H9 (cell line): ENCODE results near the gene TSPAN3. TPM values are rescaled to one million over a fixed set of nuclear protein-coding genes. Genes with fewer than 3 reads are reported as not detected.

ENCODE experiments used
- DNase-seq: peaks from one replicate; pipeline ENCODE4 v3.0.0-alpha.2; 2017
- H2AFZ ChIP-seq: one replicate; pipeline ENCODE4 v1.6.1; 2013; ENCODE audit warnings: mild to moderate bottlenecking, low read length, control low read depth, moderate library complexity
- H2AK5ac ChIP-seq: 2 replicates; pipeline ENCODE4 v1.6.1; 2013; ENCODE audit warnings: low read length, control low read depth, mixed read lengths; ENCODE audit not compliant: insufficient read length
- H2BK120ac ChIP-seq: one replicate; pipeline ENCODE4 v1.6.1; 2013; ENCODE audit warnings: low read depth, mild to moderate bottlenecking, low read length, control low read depth, inconsistent platforms; ENCODE audit not compliant: poor library complexity, severe bottlenecking
- H2BK12ac ChIP-seq: 2 replicates; pipeline ENCODE4 v1.6.1; 2013; ENCODE audit warnings: low read length, control low read depth, mixed read lengths, low read depth; ENCODE audit not compliant: insufficient read length
- H2BK15ac ChIP-seq: 2 replicates; pipeline ENCODE4 v1.6.1; 2013; ENCODE audit warnings: low read depth, low read length, control low read depth
- H2BK20ac ChIP-seq: one replicate; pipeline ENCODE4 v1.6.1; 2013; ENCODE audit warnings: low read depth, mild to moderate bottlenecking, low read length, control low read depth, inconsistent platforms; ENCODE audit not compliant: poor library complexity, severe bottlenecking
- H2BK5ac ChIP-seq: 2 replicates; pipeline ENCODE4 v1.6.1; 2013; ENCODE audit warnings: low read length, control low read depth, mixed read lengths; ENCODE audit not compliant: insufficient read length
- H3K14ac ChIP-seq: 2 replicates; pipeline ENCODE4 v1.6.1; 2013; ENCODE audit warnings: low read length, control low read depth; ENCODE audit not compliant: insufficient read depth
- H3K18ac ChIP-seq: 2 replicates; pipeline ENCODE4 v1.6.1; 2013; ENCODE audit warnings: low read depth, mild to moderate bottlenecking, mixed read lengths, low read length, control low read depth; ENCODE audit not compliant: insufficient read length
- H3K23ac ChIP-seq: 2 replicates; pipeline ENCODE4 v1.6.1; 2013; ENCODE audit warnings: low read length, control low read depth, mixed read lengths, low read depth; ENCODE audit not compliant: insufficient read length
- H3K23me2 ChIP-seq: 2 replicates; pipeline ENCODE4 v1.6.1; 2013; ENCODE audit warnings: low read depth, mild to moderate bottlenecking, mixed read lengths, low read length, control low read depth; ENCODE audit not compliant: insufficient read length, poor library complexity, severe bottlenecking
- H3K27ac ChIP-seq: 2 replicates; pipeline ENCODE4 v1.5.1; 2013; ENCODE audit warnings: low read length, control low read depth, mixed read lengths, low read depth; ENCODE audit not compliant: insufficient read length
- H3K27me3 ChIP-seq: 2 replicates; pipeline ENCODE4 v1.6.1; 2013; ENCODE audit warnings: low read length, control low read depth, inconsistent platforms; ENCODE audit not compliant: insufficient read depth
- H3K4ac ChIP-seq: 2 replicates; pipeline ENCODE4 v1.6.1; 2013; ENCODE audit warnings: low read depth, mild to moderate bottlenecking, control low read depth, inconsistent platforms, low read length, moderate library complexity
- H3K4me1 ChIP-seq: 2 replicates; pipeline ENCODE4 v1.6.1; 2013; ENCODE audit warnings: low read length, control low read depth, inconsistent platforms; ENCODE audit not compliant: insufficient read depth
- H3K4me2 ChIP-seq: 2 replicates; pipeline ENCODE4 v1.6.1; 2013; ENCODE audit warnings: low read length, control low read depth, mixed read lengths; ENCODE audit not compliant: insufficient read length, insufficient read depth
- H3K56ac ChIP-seq: 2 replicates; pipeline ENCODE4 v1.6.1; 2013; ENCODE audit warnings: low read depth, mild to moderate bottlenecking, mixed read lengths, low read length, control low read depth; ENCODE audit not compliant: insufficient read length
- H3K79me1 ChIP-seq: 2 replicates; pipeline ENCODE4 v1.6.1; 2013; ENCODE audit warnings: low read depth, mild to moderate bottlenecking, moderate library complexity, low read length, control low read depth, inconsistent platforms; ENCODE audit not compliant: insufficient read depth, poor library complexity, severe bottlenecking
- H3K79me2 ChIP-seq: 2 replicates; pipeline ENCODE4 v1.6.1; 2013; ENCODE audit warnings: low read length, control low read depth, inconsistent platforms; ENCODE audit not compliant: insufficient read depth
- H3K9ac ChIP-seq: 2 replicates; pipeline ENCODE4 v1.6.1; 2013; ENCODE audit warnings: low read length, control low read depth, mixed read lengths; ENCODE audit not compliant: insufficient read length; ENCODE audit errors: extremely low read depth
- H3K9me3 ChIP-seq: one replicate; pipeline ENCODE4 v1.6.1; 2013; ENCODE audit warnings: low read depth, low read length, inconsistent platforms; ENCODE audit not compliant: control insufficient read depth
- H3T11ph ChIP-seq: one replicate; pipeline ENCODE4 v1.6.1; 2013; ENCODE audit warnings: mild to moderate bottlenecking, low read length, control low read depth, inconsistent platforms
- H4K20me1 ChIP-seq: one replicate; pipeline ENCODE4 v1.6.1; 2013; ENCODE audit not compliant: control insufficient read depth, insufficient read length, insufficient read depth
- H4K5ac ChIP-seq: 2 replicates; pipeline ENCODE4 v1.6.1; 2013; ENCODE audit warnings: low read depth, mild to moderate bottlenecking, mixed read lengths, low read length, control low read depth; ENCODE audit not compliant: insufficient read length
- H4K8ac ChIP-seq: replicated peaks from 2 replicates; pipeline ENCODE4 v1.6.1; 2013; ENCODE audit warnings: low read length, control low read depth, mixed read lengths, low read depth; ENCODE audit not compliant: insufficient read length
- H4K91ac ChIP-seq: 2 replicates; pipeline ENCODE4 v1.6.1; 2013; ENCODE audit warnings: low read depth, mild to moderate bottlenecking, moderate library complexity, mixed read lengths, low read length, control low read depth; ENCODE audit not compliant: insufficient read length
- H3K27ac Mint-ChIP-seq, 3 experiments: 2 replicates in 2 of 3; 3 replicates in 1 of 3; pipeline ENCODE4 v1.8.0; 2020 to 2021; ENCODE audit warnings: mixed read lengths in 3 of 3, mild to moderate bottlenecking in 1 of 3, moderate library complexity in 1 of 3
- H3K27me3 Mint-ChIP-seq: 2 replicates; pipeline ENCODE4 v1.8.0; 2021; ENCODE audit warnings: low read depth, mild to moderate bottlenecking, moderate library complexity, mixed read lengths
- H3K36me3 Mint-ChIP-seq, 3 experiments: 2 replicates in 2 of 3; 3 replicates in 1 of 3; pipeline ENCODE4 v1.8.0; 2020 to 2021; ENCODE audit warnings: low read depth in 3 of 3, mixed read lengths in 3 of 3; ENCODE audit not compliant: insufficient read depth in 1 of 3
- H3K4me1 Mint-ChIP-seq, 2 experiments: 2 replicates each; pipeline ENCODE4 v1.8.0; 2020; ENCODE audit warnings: mixed read lengths in 2 of 2
- H3K4me3 Mint-ChIP-seq, 2 experiments: 2 replicates in 1 of 2; 3 replicates in 1 of 2; pipeline ENCODE4 v1.8.0; 2020 to 2021; ENCODE audit warnings: mild to moderate bottlenecking in 2 of 2, mixed read lengths in 2 of 2, moderate library complexity in 1 of 2
- H3K9me3 Mint-ChIP-seq, 2 experiments: 2 replicates in 1 of 2; 3 replicates in 1 of 2; pipeline ENCODE4 v1.8.0; 2020; ENCODE audit warnings: mild to moderate bottlenecking in 2 of 2, mixed read lengths in 2 of 2, moderate library complexity in 1 of 2
- CTCF ChIP-seq: fragments of 200-600 bp; sonication (generic); conservative IDR thresholded peaks from 3 replicates; pipeline ENCODE4 v1.8.0; 2021; ENCODE audit warnings: antibody characterized with exemption, mild to moderate bottlenecking
- WGBS: extraction: QIAGEN DNeasy Blood & Tissue Kit; methylation state at CpG from one replicate; pipeline ENCODE4 v1.1.7; 2013; ENCODE audit warnings: missing lambda C conversion rate, low lambda C conversion rate, mixed read lengths; ENCODE audit not compliant: insufficient read length; ENCODE audit errors: extremely low coverage; 5-methylcytosine and 5-hydroxymethylcytosine counted together
- total RNA-seq: library from RNA; stranded (reverse); gene quantifications from 2 replicates; pipeline ENCODE4 v1.2.1, GENCODE V29; 2021

Gene TSPAN3
- total RNA-seq, 1 experiment from 2014 or later = 117 TPM

- Histone ChIP-seq H3K27ac (no peak overlapping the region), H2BK12ac (no peak overlapping the region), H2BK5ac (no peak overlapping the region), H3T11ph (no peak overlapping the region), H2BK120ac (no peak overlapping the region), H4K5ac (no peak overlapping the region), H3K23me2 (no peaks in the 10 kb centered on the region), H2AFZ (no peak overlapping the region), H3K14ac (no peak overlapping the region), H3K4me1 (no peaks in the 10 kb centered on the region), H3K9me3 (no peaks in the 10 kb centered on the region), H4K8ac (no peak overlapping the region), H3K27me3 (no peaks in the 10 kb centered on the region), H3K56ac (no peak overlapping the region), H2BK20ac (no peak overlapping the region), H2BK15ac (no peak overlapping the region), H2AK5ac (no peak overlapping the region), H4K91ac (no peak overlapping the region), H3K79me1 (no peaks in the 10 kb centered on the region), H4K20me1 (no peaks in the 10 kb centered on the region), H3K4me2 (no peak overlapping the region), H3K4ac (no peak overlapping the region), H3K9ac (no peak overlapping the region), H3K23ac (no peak overlapping the region), H3K18ac (no peak overlapping the region), H3K79me2 (no peaks in the 10 kb centered on the region)
- no peak overlapping the region for H3K27ac Mint-ChIP-seq
- WGBS = no CpG with 5 or more reads among the region's 8 CpGs
- H3K9me3 Mint-ChIP-seq = peaks cover 17 to 18% of the 10 kb centered on the region in 2 experiments
- peaks cover 22 to 45% (median 45%) of the 10 kb centered on the region in 3 experiments for H3K36me3 Mint-ChIP-seq
- no peak overlapping the region for H3K4me3 Mint-ChIP-seq
- H3K27me3 Mint-ChIP-seq = peaks cover 4% of the 10 kb centered on the region; the same call in 1 of the 2 replicates
- H3K4me1 Mint-ChIP-seq = peaks cover 0 to under 1% of the 10 kb centered on the region in 2 experiments; a peak in 2 of 4 replicates
- TF ChIP-seq CTCF = no peak
- no peak for DNase-seq
Observed at GRCh38 chr15:77039848-77040247, 31.1 kb downstream of the TSPAN3 start.
